ENCODE measurements around the gene ST6GALNAC6. TPM values are rescaled to one million over a fixed set of nuclear protein-coding genes. Genes with fewer than 3 reads are reported as not detected.

The ST6GALNAC6 gene
- total and polyA plus RNA-seq, 7 donors: 35.6 to 125 (median 109) TPM

DNA sequence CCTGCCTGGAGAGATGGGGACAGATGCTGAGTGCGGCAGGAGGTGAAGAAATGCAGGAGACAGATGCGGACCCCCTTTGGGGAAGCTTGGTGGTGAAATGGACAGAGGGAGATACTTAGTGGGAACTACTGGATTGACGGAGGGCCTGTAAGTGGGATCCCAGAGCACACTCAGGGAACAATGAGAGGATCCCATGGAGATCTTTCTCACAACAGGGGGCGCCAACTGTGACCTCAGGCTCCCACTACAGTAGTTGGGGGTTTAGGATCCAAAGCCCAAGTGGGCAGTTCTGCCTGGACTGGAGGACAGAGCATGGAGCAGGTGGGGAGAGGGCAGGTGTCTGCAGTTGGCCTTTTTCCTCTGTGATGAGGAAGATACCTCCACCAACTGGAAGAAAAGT is 34.8 kb upstream of the ST6GALNAC6 start:
- intact Hi-C loops (cut with DNase I): loop anchor here (5.0 kb wide), 1 partner anchor 322 kb away; the partner anchor contains the start of gene STXBP1
- H3K9me3 ChIP-seq: no peaks in the 10 kb centered on the region

GRCh38 chr9:127931092-127931881 is 31.9 kb upstream of the ST6GALNAC6 start:
- TF ChIP-seq POLR2A (IDR thresholded peaks at IDR 0.05) (no peak), POLR2AphosphoS5 (IDR thresholded peaks at IDR 0.05) (no peak), EP300 (IDR thresholded peaks at IDR 0.05) (no peak)
- TF ChIP-seq, protein P1, sequence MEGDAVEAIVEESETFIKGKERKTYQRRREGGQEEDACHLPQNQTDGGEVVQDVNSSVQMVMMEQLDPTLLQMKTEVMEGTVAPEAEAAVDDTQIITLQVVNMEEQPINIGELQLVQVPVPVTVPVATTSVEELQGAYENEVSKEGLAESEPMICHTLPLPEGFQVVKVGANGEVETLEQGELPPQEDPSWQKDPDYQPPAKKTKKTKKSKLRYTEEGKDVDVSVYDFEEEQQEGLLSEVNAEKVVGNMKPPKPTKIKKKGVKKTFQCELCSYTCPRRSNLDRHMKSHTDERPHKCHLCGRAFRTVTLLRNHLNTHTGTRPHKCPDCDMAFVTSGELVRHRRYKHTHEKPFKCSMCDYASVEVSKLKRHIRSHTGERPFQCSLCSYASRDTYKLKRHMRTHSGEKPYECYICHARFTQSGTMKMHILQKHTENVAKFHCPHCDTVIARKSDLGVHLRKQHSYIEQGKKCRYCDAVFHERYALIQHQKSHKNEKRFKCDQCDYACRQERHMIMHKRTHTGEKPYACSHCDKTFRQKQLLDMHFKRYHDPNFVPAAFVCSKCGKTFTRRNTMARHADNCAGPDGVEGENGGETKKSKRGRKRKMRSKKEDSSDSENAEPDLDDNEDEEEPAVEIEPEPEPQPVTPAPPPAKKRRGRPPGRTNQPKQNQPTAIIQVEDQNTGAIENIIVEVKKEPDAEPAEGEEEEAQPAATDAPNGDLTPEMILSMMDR (IDR thresholded peaks at IDR 0.05): no peak
- intact Hi-C loops (cut with DNase I): loop anchor here (5.0 kb wide), 1 partner anchor 319 kb away; the partner anchor contains the start of gene STXBP1
- 23 to 37% methylated on average over 18 of the region's 18 CpGs for WGBS, 2 donors
- Histone ChIP-seq H3K9me3 (no peaks in the 10 kb centered on the region), H3K4me1 (peaks cover 0 to 42% (median 40%) of the 10 kb centered on the region in 4 donors), H3K36me3 (peaks cover 0 to 10% (median 5%) of the 10 kb centered on the region in 4 donors), H3K27me3 (peaks cover 22 to 57% (median 30%) of the 10 kb centered on the region in 3 donors), H3K27ac (no peak overlapping the region), H3K4me3 (peak overlapping the region in 3 of 4 donors; percentile 40 to 55 (median 50))
- no peak for DNase-seq

More for the DNA sequence above, 34.8 kb upstream of the ST6GALNAC6 start:
- Histone ChIP-seq H3K4me3 (no peak overlapping the region), H3K27me3 (peaks cover 0 to 27% (median under 1%) of the 10 kb centered on the region in 3 donors), H3K36me3 (peaks cover 0 to 10% (median 5%) of the 10 kb centered on the region in 4 donors), H3K27ac (no peak overlapping the region), H3K4me1 (peaks cover 0 to 47% (median 45%) of the 10 kb centered on the region in 4 donors)
- no peak for DNase-seq
- TF ChIP-seq EP300 (IDR thresholded peaks at IDR 0.05): no peak
- TF ChIP-seq, protein P1 (IDR thresholded peaks at IDR 0.05): no peak
- 95 to 96% methylated on average over 4 of the region's 4 CpGs for WGBS, 2 donors

DNA sequence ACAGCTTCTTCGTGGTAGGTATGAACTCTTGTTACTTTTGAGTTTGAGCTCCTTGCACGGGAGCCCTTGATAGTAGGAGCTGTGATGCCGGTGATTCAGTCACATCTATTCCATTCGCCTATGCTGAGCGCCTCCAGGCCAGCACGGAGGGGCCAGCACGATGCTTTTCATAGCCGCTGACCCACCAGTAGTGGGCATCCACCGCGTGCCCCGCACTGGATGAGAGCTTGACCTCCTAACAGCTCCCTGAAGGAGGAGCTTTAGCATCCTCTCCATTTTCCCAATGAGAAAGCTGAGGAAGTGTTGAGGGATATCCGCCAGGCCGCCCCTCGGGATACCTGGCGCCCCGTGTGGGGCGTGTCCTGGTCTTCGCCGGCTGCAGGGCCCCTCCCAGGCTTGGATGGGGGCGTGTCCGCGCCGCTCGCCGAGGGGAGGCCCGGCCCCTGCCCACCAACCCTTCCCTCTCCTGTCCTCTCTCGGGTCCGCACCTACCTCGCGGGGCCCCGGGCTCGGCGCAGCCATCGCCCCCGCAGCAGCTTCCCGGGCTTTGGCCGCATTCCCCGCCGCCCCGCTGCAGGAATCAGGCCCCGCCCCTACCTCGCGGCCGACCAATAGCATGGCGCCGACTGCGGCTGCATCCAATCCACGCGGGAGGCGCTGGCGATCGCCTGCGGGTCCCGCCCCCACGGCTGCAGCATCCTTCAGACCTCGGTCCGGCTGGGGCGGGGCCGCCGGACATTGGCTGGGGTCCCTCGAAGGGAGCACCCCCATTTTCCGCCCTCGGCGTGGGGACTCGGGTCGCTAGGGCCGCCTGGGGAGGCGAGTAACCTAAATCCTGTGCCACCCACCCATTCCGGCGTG is 31.1 kb upstream of the ST6GALNAC6 start, which contains the start of gene PIP5KL1:
Gene PIP5KL1 (minus strand): TSS at position 547 of the 861 bp plus-strand sequence. CDS start 25 bp downstream, at position 522.
- Histone ChIP-seq H3K9me3 (no peaks in the 10 kb centered on the region), H3K36me3 (peaks cover 0 to 9% (median 4%) of the 10 kb centered on the region in 4 donors), H3K4me3 (peak within 1 kb of the TSS; percentile 21 to 55 (median 45)), H3K4me1 (peaks cover 0 to 34% (median 32%) of the 10 kb centered on the region in 4 donors), H3K27ac (no peak within 1 kb of the TSS), H3K27me3 (peaks cover 22 to 65% (median 33%) of the 10 kb centered on the region in 3 donors)
- intact Hi-C loops (cut with DNase I): loop anchor here (5.0 kb wide), 1 partner anchor 318 kb away; the partner anchor contains the start of gene STXBP1
- DNase-seq: peak; percentile 88
- 2% methylated on average over 70 of the region's 70 CpGs for WGBS, 2 donors
- TF ChIP-seq POLR2AphosphoS5 (IDR thresholded peaks at IDR 0.05) (no peak), EP300 (IDR thresholded peaks at IDR 0.05) (no peak), POLR2A (IDR thresholded peaks at IDR 0.05) (no peak)
- TF ChIP-seq, protein P1 (IDR thresholded peaks at IDR 0.05): no peak

DNA sequence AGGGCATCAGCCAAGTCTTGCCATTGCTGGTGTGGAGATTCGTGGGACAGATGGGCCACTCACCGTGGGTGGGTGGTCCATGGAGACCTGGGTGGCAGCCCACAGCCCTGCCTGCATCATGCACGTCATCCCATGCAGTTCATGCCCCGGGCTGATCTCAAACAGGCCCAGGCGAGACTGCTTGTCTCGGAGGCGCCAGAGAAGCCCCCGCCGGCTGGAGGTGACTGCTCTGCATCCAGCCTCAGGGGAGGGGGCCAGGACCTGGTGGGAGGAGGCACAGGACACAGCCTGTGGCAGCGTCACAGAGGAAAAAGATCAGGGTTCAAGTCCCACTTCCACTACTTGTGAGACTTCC is 30.2 kb upstream of the ST6GALNAC6 start:
- no peak overlapping the region for H3K4me3 ChIP-seq
- intact Hi-C loops (cut with DNase I): loop anchor here (10.0 kb wide), 1 partner anchor 425 kb away; no protein-coding TSS in a partner anchor
- H3K9me3 ChIP-seq: no peaks in the 10 kb centered on the region
- H3K27ac ChIP-seq: no peak overlapping the region
- TF ChIP-seq, protein P1 (IDR thresholded peaks at IDR 0.05): no peak
- TF ChIP-seq POLR2AphosphoS5 (IDR thresholded peaks at IDR 0.05): no peak
- no peak for TF ChIP-seq EP300 (IDR thresholded peaks at IDR 0.05)
- TF ChIP-seq POLR2A (IDR thresholded peaks at IDR 0.05): no peak
- DNase-seq: no peak
- H3K4me1 ChIP-seq: peaks cover 0 to 33% (median 31%) of the 10 kb centered on the region in 4 donors
- peaks cover 0 to under 1% (median under 1%) of the 10 kb centered on the region in 4 donors for H3K36me3 ChIP-seq
- 73 to 79% methylated on average over 10 of the region's 10 CpGs for WGBS, 2 donors
- H3K27me3 ChIP-seq: peaks cover 22 to 69% (median 33%) of the 10 kb centered on the region in 3 donors

All from sigmoid colon (tissue), 7 donors.